Left lung (tissue), 14 donors: ENCODE data around the gene IL17F. TPM values are rescaled to one million over a fixed set of nuclear protein-coding genes. Genes with fewer than 3 reads are reported as not detected.
A peak's percentile ranks its signal among the peaks of the same experiment; 100 is the strongest.

Experiments
- ATAC-seq: fragments of 200-7000 bp; cut with Tn5 transposase; one replicate; pipeline ENCODE4 v1.9.1; 2020; ENCODE audit warnings: moderate library complexity
- DNase-seq, 4 donors: peaks; one replicate each; pipeline ENCODE4 v3.0.0-alpha.2; 2013 to 2020
- H3K27ac ChIP-seq, 2 donors: fragments of 200-600 bp; sonication (generic) in 1 of 2; one replicate each; pipeline versions ENCODE4 v1.5.0 to v1.8.0; 2020 to 2021
- H3K27me3 ChIP-seq, 2 donors: fragments of 200-600 bp; sonication (generic) in 1 of 2; one replicate each; pipeline versions ENCODE4 v1.5.0 to v1.8.0; 2020 to 2021
- H3K36me3 ChIP-seq, 2 donors: fragments of 200-600 bp; sonication (generic) in 1 of 2; one replicate each; pipeline versions ENCODE4 v1.5.0 to v1.8.0; 2020 to 2021
- H3K4me1 ChIP-seq, 2 donors: fragments of 200-600 bp; one replicate each; pipeline ENCODE4 v1.8.0; 2021
- H3K4me3 ChIP-seq, 2 donors: fragments of 200-600 bp; sonication (generic) in 1 of 2; one replicate each; pipeline versions ENCODE4 v1.5.0 to v1.8.0; 2020 to 2021; ENCODE audit warnings: mild to moderate bottlenecking in 1 of 2
- H3K9me3 ChIP-seq, 2 donors: fragments of 200-600 bp; sonication (generic) in 1 of 2; one replicate each; pipeline versions ENCODE4 v1.5.0 to v1.8.0; 2020 to 2021
- intact Hi-C, 2 donors: fragments of 100-400 bp; cut with DNase I; formaldehyde crosslinking; loops; one replicate each; pipeline versions ENCODE4 v1.11.2 to v1.14.2; 2022
- long read RNA-seq, 12 donors: library from polyadenylated mRNA in 2 of 12; unstranded in 2 of 12; transcript quantifications; one replicate each; pipeline ENCODE4 v2.0.0 and lab custom pipeline, GENCODE V29; 2019 to 2026
- polyA plus RNA-seq, 6 donors: library from polyadenylated mRNA; unstranded; fragments of 120-200 nt; gene quantifications; one replicate each; pipeline ENCODE4 v1.2.1, GENCODE V29; 2013; ENCODE audit not compliant: insufficient read length in 6 of 6
- total RNA-seq, 2 donors: library from RNA; stranded (reverse); fragmentation: NEBNext Ultra II Directional; extraction: Animal tissue kit (Norgen Biotek cat#: 25700); gene quantifications; one replicate each; pipeline ENCODE4 v1.2.1, GENCODE V29; 2021
- TF ChIP-seq, protein P1 (sequence below), 2 donors: fragments of 200-600 bp; sonication (generic) in 1 of 2; IDR thresholded peaks; one replicate each; pipeline versions ENCODE4 v1.5.0 to v1.8.0; 2021; ENCODE audit warnings: antibody characterized with exemption in 2 of 2
- donor health status: DM: no; HTN: yes; CAD: no.
- donor health status: DM: no; HTN: no; CAD: no.

IL17F gene
- not detected for total RNA-seq
- not detected for polyA plus RNA-seq
- long read RNA-seq, donor 1: 0 reads
- long read RNA-seq, donor 2: 0 reads
- long read RNA-seq, donor 3: 0 reads
- long read RNA-seq, donor 4: 0 reads
- long read RNA-seq, donor 5: 0 reads
- long read RNA-seq, donor 6: 0 reads
- long read RNA-seq, donor 7: 0 reads
- long read RNA-seq, donor 8: 0 reads
- long read RNA-seq, donor 9: 0 reads
- long read RNA-seq, donor 10: 0 reads
- long read RNA-seq, donor 11: 0 reads
- long read RNA-seq, donor 12: 0 reads

DNA sequence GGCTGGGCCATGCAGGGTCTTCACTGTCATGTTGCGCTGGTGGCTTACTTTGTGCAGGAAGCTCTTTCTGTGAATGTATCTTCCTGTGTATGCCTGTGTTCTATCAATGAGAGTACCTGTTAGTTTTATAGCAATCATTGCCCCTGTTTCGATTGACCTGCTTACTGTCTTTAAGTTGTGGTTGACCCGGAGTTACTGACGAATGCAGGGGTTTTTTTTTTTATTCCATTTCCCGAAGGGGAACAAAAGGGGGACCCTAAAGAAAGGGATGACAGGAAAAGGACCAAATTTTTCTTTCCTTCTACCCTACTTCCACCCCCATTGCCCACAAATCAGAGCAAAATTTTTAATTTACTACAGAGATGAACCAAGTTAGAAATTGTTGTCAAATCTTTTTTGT lies at the start of gene IL17F:
Gene IL17F (minus strand): TSS at position 101 of the 400 bp plus-strand sequence. CDS start 71 bp downstream, at position 30.
- Histone ChIP-seq H3K9me3 (no peaks in the 10 kb centered on the region), H3K36me3 (no peaks in the 10 kb centered on the region), H3K27ac (no peak within 1 kb of the TSS), H3K4me1 (no peaks in the 10 kb centered on the region), H3K27me3 (no peaks in the 10 kb centered on the region), H3K4me3 (no peak within 1 kb of the TSS)
- TF ChIP-seq, protein P1, sequence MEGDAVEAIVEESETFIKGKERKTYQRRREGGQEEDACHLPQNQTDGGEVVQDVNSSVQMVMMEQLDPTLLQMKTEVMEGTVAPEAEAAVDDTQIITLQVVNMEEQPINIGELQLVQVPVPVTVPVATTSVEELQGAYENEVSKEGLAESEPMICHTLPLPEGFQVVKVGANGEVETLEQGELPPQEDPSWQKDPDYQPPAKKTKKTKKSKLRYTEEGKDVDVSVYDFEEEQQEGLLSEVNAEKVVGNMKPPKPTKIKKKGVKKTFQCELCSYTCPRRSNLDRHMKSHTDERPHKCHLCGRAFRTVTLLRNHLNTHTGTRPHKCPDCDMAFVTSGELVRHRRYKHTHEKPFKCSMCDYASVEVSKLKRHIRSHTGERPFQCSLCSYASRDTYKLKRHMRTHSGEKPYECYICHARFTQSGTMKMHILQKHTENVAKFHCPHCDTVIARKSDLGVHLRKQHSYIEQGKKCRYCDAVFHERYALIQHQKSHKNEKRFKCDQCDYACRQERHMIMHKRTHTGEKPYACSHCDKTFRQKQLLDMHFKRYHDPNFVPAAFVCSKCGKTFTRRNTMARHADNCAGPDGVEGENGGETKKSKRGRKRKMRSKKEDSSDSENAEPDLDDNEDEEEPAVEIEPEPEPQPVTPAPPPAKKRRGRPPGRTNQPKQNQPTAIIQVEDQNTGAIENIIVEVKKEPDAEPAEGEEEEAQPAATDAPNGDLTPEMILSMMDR (IDR thresholded peaks at IDR 0.05): no peak
- intact Hi-C loops: no loop called here
- DNase-seq (no peak), ATAC-seq (no peak)

DNA sequence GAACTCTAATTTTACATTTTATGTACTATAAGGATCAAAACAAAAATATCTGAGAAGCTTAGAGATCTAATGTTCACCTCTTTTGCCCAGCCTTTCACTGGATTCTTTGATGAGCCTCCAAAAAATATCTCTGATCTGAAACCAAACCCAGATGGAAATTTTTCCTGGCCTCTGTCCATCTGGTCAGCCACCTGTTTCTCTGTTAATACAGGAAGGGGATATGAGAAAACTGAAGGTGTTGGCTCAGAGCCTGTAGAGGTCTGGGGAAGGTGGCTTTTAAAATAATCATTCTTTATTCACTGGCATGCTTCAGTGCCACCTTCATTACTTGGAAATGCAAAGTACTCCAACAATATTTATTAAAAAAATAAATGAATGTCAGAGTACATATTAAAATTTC lies 48.8 kb upstream of the IL17F start:
- H3K4me1 ChIP-seq: no peaks in the 10 kb centered on the region
- DNase-seq (no peak), ATAC-seq (no peak)
- TF ChIP-seq, protein P1 (IDR thresholded peaks at IDR 0.05): no peak
- H3K4me3 ChIP-seq: no peak overlapping the region
- H3K9me3 ChIP-seq: no peaks in the 10 kb centered on the region
- intact Hi-C loops: no loop called here
- H3K27me3 ChIP-seq: no peaks in the 10 kb centered on the region
- no peak overlapping the region for H3K27ac ChIP-seq
- H3K36me3 ChIP-seq: no peaks in the 10 kb centered on the region

- intact Hi-C loops: loop anchor here in 1 of 2 donors (5.0 kb wide), 1 partner anchor 108 kb away; no protein-coding TSS in a partner anchor
- DNase-seq (no peak), ATAC-seq (no peak)
- Histone ChIP-seq H3K27ac (no peak overlapping the region), H3K36me3 (no peaks in the 10 kb centered on the region), H3K4me3 (no peak overlapping the region), H3K4me1 (peaks cover 2 to 18% of the 10 kb centered on the region in 2 donors), H3K27me3 (no peaks in the 10 kb centered on the region), H3K9me3 (no peaks in the 10 kb centered on the region)
- TF ChIP-seq, protein P1 (IDR thresholded peaks at IDR 0.05): no peak
These were observed 44.5 kb upstream of the IL17F start for GRCh38 chr6:52288841-52289240.

DNA sequence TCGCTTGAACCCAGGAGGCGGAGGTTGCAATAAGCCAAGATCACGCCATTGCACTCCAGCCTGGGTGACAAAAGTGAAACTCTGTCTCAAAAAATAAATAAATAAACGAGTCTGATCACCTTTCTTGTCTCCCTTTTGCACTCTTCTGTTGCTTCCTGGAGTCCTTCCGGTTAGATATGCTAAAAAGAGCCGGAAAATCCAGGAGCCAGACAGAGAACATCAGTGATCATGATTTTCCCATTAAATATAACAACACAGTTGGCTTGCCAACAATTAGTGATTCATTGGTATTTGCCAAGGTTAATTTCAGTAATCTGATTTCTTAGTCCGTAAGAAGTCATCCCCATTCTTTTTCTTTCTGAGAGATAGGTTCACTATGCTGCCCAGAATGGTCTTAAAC lies 43.9 kb upstream of the IL17F start:
- Histone ChIP-seq H3K4me1 (peaks cover 6 to 25% of the 10 kb centered on the region in 2 donors), H3K27ac (no peak overlapping the region), H3K36me3 (no peaks in the 10 kb centered on the region), H3K9me3 (no peaks in the 10 kb centered on the region), H3K27me3 (no peaks in the 10 kb centered on the region), H3K4me3 (no peak overlapping the region)
- intact Hi-C loops: loop anchor here in 1 of 2 donors (5.0 kb wide), 1 partner anchor 109 kb away; no protein-coding TSS in a partner anchor
- no peak for ATAC-seq
- TF ChIP-seq, protein P1 (IDR thresholded peaks at IDR 0.05): no peak
- no peak for DNase-seq

DNA sequence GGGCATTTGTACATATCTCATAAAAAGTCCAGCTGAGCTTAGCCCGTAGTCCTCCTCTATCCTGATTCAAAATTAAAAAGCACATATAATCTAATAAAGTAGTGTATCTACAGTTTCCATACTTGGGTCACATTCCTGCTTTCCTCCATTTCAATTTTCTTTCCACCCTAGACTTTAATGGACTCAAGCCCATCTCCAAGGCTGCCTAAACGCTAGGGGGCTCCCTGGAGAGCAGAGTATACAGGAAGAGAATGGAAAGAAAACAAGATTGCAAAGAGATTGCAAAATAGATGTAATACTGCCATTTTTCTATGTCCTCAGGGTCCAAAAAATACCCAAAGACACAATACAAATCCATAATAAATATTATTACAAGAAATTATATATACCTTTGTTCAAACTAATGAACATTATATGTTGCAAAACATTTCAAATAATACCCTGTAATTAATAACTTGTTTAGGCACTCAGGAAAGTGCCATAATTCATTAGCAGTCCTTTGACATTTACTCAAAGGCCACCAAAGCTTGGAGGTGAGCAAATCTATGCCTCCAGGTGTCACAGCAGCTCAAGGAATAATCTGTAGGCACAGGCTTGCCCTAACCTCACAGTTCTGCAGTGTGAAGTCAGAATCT lies 42.6 kb upstream of the IL17F start:
- peaks cover 6 to 31% of the 10 kb centered on the region in 2 donors for H3K4me1 ChIP-seq
- H3K27ac ChIP-seq: no peak overlapping the region
- intact Hi-C loops: loop anchor here in 1 of 2 donors (5.0 kb wide), 1 partner anchor 110 kb away; no protein-coding TSS in a partner anchor
- peak in 1 of 4 donors; percentile 78 for DNase-seq
- no peaks in the 10 kb centered on the region for H3K9me3 ChIP-seq
- peak; percentile 14 for ATAC-seq
- TF ChIP-seq, protein P1 (IDR thresholded peaks at IDR 0.05): peak; percentile 50 to 60
- H3K4me3 ChIP-seq: no peak overlapping the region
- peaks cover 0 to 9% of the 10 kb centered on the region in 2 donors for H3K36me3 ChIP-seq
- H3K27me3 ChIP-seq: no peaks in the 10 kb centered on the region
